ENCODE results near the gene ZDHHC8.

- TF ChIP-seq CTCF (IDR thresholded peaks at IDR 0.05): no peak
- no peak for TF ChIP-seq POLR2AphosphoS5 (IDR thresholded peaks at IDR 0.05)
Measured at GRCh38 chr22:20154602-20155187, 23.1 kb downstream of the ZDHHC8 start.

Measured in breast epithelium (tissue), 3 donors.